Activated CD4-positive, alpha-beta T cell treated with anti-CD3 and anti-CD28 coated beads, Interleukin-10, Interleukin-2, amounts not matched to agents 100 ng/mL and 50 ng/mL, durations not matched to agents 16 hours and 8 hours (primary cell): ENCODE data around the gene GBGT1.

Experiments
- DNase-seq: peaks from one replicate; pipeline ENCODE4 v3.0.0-alpha.2; 2020

The GBGT1 gene

GRCh38 chr9:133124907-133125275 is 38.8 kb downstream of the GBGT1 start:
- no peak for DNase-seq

DNA sequence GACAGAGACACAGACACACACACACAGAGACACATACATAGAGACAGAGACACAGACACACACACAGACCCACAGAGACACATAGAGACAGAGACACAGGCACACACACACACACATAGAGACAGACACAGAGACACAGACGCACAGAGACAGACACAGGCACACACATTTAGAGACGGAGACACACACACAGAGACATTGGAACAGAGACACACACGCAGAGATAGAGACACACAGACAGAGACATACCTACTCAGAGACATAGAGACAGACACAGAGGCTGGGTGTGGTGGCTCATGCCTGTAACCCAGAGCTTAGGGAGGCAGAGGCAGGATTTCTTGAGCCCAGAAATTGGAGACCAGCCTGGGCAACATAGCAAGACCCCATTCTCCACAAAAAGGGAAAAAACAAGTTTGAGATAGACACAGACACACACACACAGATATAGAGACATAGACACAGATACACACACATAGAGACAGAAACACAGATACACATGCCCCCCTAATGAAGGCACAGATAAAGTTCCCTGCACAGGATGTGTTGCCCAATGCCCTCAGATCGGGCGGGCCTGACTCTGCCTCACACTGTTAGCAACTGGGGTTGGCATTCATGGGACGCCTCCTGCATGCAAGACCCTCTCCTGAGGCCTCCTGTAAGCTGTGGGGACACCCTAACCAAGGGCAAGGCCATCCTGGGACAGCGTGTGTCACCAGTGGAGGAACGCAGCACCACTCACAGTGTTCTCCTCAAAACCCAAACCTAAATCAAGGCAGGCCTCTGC is 39.4 kb downstream of the GBGT1 start:
- DNase-seq, result no peak

DNA sequence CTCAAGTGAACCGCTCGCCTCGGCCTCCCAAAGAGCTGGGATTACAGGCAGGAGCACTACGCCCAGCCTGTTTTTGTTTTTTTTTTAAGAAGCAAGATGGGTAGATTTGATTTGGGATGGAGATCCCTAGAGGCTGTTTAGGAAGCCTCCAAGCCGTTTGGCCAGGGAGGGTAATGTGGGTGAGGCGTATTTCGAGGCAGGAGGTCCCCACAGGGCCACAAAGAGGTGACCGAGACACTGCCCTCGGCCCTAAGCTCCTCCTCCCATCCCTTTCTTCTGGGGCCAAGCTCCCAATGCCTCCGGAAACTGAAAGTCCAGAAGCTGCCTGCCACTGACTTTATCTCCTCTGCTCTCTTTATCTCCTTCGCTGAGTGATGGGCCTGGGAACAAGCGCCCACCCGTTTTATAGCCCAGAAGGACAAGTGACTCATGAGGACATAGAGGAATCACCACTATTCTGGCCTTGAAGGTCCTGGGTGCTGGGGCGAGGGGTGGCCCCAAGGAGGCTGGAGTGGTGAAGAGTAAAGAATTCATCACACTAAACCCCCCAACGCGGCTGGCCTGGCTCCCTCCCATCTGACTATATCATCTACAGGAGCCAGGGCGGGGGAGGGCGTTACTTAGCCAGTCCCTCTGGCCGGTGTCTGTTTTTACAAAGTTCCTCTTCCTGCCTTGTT is 40.6 kb downstream of the GBGT1 start:
- no peak for DNase-seq

- no peak for DNase-seq
Observed at GRCh38 chr9:133122605-133122934, 41.1 kb downstream of the GBGT1 start.

- no peak for DNase-seq
Observed at GRCh38 chr9:133121915-133122550, 41.7 kb downstream of the GBGT1 start.

DNA sequence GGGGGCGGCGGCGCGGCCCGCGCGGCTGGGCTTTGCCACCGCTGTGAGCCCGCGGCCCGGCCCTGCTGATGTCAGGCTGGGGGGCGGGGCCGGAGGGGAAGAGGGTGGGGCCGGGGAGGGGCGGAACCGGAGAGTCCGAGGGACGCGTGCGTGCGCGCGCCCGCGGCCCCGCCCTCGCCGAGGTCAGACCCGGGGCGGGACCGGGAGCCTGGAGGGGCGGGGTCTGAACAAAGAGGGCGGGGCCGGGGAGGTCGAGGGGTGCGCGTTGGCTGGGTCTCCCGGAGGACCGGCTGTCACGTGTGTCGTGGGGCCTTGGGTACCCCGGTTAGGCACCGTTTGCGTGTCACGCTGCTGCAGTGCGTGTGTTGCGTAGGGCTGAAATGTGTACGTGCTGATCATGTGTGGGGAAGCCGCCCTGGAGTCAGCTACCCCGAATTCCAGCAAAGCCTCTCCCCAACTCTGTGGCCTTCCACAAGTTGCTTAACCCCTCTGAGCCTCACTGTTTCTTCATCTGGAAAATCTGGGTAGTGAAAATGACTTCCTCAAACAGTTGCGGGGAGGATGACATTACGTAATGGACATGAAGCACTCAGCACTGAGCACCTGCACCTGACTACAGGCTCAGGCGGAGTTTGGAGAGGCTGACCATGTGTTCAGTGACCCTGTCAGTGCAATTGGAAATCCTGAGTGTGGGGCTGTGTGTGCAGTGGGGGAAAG is 42.4 kb downstream of the GBGT1 start, which contains the start of gene RALGDS:
RALGDS (minus strand) TSS at position 43 of the 717 bp plus-strand sequence. CDS start 86 bp downstream, outside the sequence.
- peak; percentile 94 for DNase-seq

GRCh38 chr9:133120501-133121197 is 43.1 kb downstream of the GBGT1 start:
- no peak for DNase-seq

DNA sequence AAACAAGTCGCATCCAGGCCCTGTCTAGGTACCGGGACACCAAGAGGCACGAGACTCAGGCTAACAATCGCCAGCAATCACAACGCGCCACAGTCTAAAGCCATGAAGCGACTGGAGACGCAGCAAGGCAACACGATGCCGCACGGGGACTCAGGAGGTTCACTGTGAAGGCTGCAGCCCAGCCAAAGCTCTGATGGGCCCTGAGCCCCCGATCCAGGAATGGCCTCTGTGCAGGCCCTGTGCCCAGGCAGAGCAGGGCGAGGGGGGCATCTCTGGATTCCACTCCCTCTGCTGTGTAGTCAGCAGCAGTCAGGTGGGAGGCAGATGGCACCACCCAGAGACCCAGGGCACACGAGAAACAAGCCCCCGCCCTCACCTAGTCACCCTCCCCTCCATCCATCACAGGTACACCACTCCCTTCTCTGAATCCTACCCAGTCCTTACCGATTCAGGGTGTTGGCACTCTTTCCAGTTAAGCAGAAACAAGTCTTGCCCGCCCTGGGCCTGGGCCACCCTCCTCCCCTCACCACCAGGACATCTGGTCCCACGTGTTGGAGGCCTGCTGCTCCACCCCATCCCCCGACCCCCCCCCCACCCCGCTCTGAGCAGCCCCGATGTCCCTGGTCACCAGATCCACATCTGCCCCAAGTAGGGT is 43.7 kb downstream of the GBGT1 start:
- no peak for DNase-seq

DNA sequence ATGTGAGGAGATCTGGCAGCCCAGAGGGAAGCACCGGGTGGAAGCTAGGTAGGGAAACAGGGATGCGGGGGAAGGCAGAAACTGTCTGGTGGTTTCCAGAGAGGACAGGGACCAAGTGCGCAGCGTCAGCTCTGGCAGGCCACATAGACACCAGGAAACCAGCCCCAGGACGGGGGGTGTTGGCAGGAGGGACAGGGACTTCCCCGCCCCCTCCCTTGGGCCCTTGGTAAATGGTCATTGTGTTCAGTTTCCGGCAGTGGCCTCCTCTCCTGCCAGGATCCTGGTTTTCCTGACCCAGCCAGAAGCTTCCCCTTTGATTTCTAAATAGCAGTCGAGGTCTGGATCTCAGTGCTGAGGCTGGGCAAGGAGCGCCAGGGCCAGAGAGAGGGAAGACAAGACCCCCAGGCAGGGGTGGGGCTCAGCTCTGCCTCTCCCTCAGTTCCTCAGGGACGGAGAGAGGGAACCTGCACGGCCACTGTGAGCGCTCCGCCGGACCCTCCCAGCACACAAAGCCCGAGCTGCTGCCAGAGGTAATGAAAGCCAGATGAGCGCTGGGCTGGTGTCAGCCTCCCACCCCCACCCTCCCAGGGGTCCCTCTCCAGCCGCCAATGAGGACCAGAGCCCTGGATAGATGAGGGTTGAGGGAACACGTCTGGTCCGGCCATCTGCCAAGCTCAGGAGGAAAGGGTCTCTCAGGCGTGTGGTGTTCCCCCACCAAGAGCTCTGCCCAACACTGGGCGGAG is 44.4 kb downstream of the GBGT1 start:
- no peak for DNase-seq

GRCh38 chr9:133118568-133118967 is 45.1 kb downstream of the GBGT1 start:
- DNase-seq, result no peak

GRCh38 chr9:133118179-133118520 is 45.6 kb downstream of the GBGT1 start:
- no peak for DNase-seq

DNA sequence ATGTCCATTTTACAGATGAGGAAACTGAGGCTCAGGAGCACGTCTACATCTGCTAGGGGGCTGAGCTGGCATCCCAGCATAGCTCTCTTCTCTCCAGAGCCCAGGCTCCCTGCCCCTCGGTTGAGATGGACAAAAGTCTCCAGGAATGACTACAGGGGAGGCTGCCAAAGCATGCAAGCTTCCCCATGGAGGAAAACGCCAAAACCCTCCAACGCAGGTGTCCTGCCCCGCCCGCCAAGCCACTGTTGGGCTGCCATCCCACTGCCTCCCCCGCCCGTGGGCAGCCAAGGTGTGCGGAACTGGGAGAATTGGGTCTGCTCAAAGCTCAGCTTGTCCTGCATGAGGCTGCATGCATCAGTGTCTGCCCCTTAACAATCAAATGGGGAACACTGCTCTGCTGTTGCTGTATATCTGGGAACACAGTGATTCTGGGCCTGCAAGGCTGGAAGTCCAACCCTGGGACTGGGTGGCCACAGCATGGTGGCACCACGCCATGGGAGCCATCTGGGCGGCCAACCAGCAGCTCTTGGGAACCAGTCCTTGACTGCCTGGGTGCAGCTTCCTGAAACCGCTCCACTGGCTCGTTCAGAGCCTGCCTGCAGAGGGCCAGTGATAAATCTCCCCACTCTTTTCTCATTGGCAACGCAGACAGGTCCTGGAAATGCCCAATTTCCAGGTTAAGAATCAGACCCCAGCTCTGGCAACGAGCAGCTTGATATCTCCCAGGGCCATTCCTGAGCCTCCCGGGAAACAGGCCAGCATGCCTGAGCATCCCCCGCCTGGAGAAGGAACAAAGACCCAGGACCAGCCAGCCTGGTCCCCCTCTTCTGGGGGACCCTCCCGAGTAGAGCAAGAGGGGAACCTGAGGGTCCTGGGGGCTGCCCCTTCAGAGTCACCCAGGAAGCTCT is 46.2 kb downstream of the GBGT1 start:
- no peak for DNase-seq

- DNase-seq, result no peak
Observed at GRCh38 chr9:133116346-133117231, 47.1 kb downstream of the GBGT1 start.

DNA sequence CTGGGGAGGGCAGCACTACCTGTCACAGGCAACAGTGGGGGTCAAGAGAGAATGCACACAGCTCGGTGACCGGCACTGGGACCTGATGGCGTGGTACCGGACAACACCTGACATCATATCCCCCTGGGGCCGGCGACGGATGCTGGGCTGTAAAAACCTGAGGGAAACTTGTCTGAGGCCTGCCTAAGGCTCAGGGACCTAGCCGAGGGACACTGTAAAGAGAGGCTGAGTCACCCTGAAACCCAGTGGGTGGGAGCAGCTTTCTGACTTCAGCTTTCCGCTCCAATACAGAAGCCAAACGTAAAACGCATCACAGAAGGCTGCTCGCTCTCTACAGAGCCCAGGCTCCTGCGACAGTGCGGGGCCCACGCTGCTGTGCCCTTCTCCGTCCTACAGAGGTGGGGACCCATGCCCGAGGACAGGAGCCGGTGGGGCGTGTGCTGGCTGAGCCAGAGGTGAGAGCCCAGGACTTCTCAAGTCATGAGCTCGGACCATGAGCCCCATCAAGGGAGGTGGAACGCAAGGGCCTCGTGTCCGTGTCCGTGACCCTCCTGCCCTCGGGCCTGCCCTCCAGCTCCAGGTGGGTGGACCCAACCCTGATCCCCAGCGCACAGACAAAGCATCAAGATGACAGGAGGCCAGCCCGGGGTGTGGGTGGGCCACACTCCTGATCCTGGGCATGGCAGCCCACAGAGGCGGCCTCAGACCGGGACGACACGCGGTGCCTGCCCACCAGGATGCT is 47.9 kb downstream of the GBGT1 start:
- peak; percentile 90 for DNase-seq

DNA sequence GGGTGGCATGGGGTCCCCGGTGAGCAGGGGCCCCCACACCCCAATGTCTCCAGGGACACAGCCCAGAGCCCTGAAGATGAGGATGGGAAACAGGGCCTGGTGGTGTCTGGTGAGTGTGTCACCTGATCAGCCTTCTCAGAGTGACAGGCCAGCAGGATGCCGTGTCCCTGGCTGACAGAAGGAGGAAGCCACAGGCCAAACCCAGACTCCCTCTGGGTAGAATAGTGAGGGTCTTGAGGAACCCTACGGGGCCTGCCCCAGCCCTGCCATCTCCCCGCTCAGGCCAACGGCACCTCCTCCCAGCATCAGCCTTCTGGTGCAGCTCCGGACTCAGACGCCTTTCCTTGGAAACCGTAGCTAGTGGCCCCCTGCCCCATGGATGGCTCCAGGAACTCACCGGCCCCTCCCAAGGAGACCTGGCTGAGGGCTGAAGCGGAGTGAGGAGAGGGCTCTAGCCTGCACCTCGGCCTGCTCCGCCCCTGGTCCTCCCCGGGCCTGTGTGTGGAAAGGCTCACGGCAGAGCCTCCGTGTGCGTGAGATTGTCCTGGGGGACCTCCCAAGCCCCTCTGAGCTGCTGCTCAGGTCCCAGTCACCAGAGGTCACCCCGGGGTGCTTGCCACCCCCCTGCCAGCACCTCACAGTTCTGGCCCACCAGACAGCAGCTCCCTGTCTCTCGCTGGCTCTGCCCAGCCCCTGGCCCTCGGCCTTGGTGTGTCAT is 48.7 kb downstream of the GBGT1 start:
- DNase-seq, result peak; percentile 38

- DNase-seq, result no peak
Observed at GRCh38 chr9:133113949-133114885, 49.5 kb downstream of the GBGT1 start.
